ENCODE measurements around the gene NCKAP5.

DNA sequence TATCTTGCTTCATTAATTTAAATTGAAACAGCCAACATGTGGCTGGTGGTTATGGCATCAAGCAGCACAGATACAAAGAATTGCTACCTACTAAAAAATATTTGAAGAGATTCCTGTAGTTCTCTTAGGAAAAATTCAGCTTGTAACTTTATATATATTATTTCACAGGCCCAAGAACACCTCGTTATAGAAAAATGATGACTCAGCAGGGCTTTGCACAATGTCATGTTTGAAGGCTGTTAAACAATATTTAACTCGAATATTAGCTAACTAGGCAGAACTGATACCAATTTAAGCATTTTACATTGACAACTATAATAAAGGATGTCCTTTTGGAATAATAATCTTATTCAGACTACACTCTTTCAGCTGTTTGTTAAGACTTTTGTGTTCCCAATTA lies 795.9 kb downstream of the NCKAP5 start:
- TF ChIP-seq POLR2AphosphoS5 (IDR thresholded peaks at IDR 0.05) (no peak), EP300 (IDR thresholded peaks at IDR 0.05) (no peak)

All from upper lobe of left lung (tissue), 4 donors.